ENCODE results near the gene VWA5A.
A peak's percentile ranks its signal among the peaks of the same experiment; 100 is the strongest.
"Not testable (repeated sequence)": the region's sequence is repeated elsewhere in the genome, so short reads cannot be mapped to it uniquely, and the experiment has no call there.

The VWA5A gene

GRCh38 chr11:124096364-124096763 is 18.9 kb upstream of the VWA5A start:
- DNase-seq = no peak

GRCh38 chr11:124098141-124098540 is 17.1 kb upstream of the VWA5A start:
- DNase-seq = no peak

GRCh38 chr11:124101737-124102136 is 13.5 kb upstream of the VWA5A start:
- DNase-seq = no peak

- peak; percentile 13 for DNase-seq
Measured at GRCh38 chr11:124108156-124108555, 7.1 kb upstream of the VWA5A start.

- DNase-seq = no peak
Measured at GRCh38 chr11:124109377-124109776, 5.9 kb upstream of the VWA5A start.

- no peak for DNase-seq
Measured at GRCh38 chr11:124110201-124110600, 5.0 kb upstream of the VWA5A start.

- DNase-seq = no peak
Measured at GRCh38 chr11:124113890-124114289, 1.4 kb upstream of the VWA5A start.

- no peak for DNase-seq
Measured at GRCh38 chr11:124115782-124116616, 749 bp downstream of the VWA5A start.

- DNase-seq = no peak
Measured at GRCh38 chr11:124119103-124119502, 3.9 kb downstream of the VWA5A start.

- DNase-seq = no peak
Measured at GRCh38 chr11:124120891-124121290, 5.6 kb downstream of the VWA5A start.

GRCh38 chr11:124122123-124122522 is 6.9 kb downstream of the VWA5A start:
- DNase-seq = no peak

- no peak for DNase-seq
Measured at GRCh38 chr11:124123622-124124021, 8.4 kb downstream of the VWA5A start.

GRCh38 chr11:124127134-124127533 is 11.9 kb downstream of the VWA5A start:
- DNase-seq = not testable (repeated sequence)

GRCh38 chr11:124143034-124143433 is 27.8 kb downstream of the VWA5A start:
- DNase-seq = no peak

GRCh38 chr11:124147951-124148350 is 32.7 kb downstream of the VWA5A start:
- DNase-seq = no peak

GRCh38 chr11:124150684-124151083 is 35.4 kb downstream of the VWA5A start:
- no peak for DNase-seq

GRCh38 chr11:124152770-124153407 is 37.6 kb downstream of the VWA5A start:
- DNase-seq = no peak

- no peak for DNase-seq
Measured at GRCh38 chr11:124153821-124154220, 38.6 kb downstream of the VWA5A start.

GRCh38 chr11:124159481-124159880 is 44.2 kb downstream of the VWA5A start:
- no peak for DNase-seq

GRCh38 chr11:124160986-124161385 is 45.7 kb downstream of the VWA5A start:
- DNase-seq = no peak

GRCh38 chr11:124167826-124168231 is 52.6 kb downstream of the VWA5A start:
- DNase-seq = no peak

GRCh38 chr11:124168796-124169195 is 53.5 kb downstream of the VWA5A start:
- DNase-seq = no peak

- DNase-seq = not testable (repeated sequence)
Measured at GRCh38 chr11:124170315-124170714, 55.1 kb downstream of the VWA5A start.

- no peak for DNase-seq
Measured at GRCh38 chr11:124170801-124171586, 55.7 kb downstream of the VWA5A start.
